UCSD-AML1 (cell line): Measurements from ENCODE around the gene NMNAT1.
"Not testable (repeated sequence)": the region's sequence is repeated elsewhere in the genome, so short reads cannot be mapped to it uniquely, and the experiment has no call there.

Experiments
- DNase-seq: peaks from one replicate; lab custom pipeline; 2025; ENCODE audit not compliant: unreplicated experiment; lab: John Stamatoyannopoulos, UW

Gene NMNAT1

DNA sequence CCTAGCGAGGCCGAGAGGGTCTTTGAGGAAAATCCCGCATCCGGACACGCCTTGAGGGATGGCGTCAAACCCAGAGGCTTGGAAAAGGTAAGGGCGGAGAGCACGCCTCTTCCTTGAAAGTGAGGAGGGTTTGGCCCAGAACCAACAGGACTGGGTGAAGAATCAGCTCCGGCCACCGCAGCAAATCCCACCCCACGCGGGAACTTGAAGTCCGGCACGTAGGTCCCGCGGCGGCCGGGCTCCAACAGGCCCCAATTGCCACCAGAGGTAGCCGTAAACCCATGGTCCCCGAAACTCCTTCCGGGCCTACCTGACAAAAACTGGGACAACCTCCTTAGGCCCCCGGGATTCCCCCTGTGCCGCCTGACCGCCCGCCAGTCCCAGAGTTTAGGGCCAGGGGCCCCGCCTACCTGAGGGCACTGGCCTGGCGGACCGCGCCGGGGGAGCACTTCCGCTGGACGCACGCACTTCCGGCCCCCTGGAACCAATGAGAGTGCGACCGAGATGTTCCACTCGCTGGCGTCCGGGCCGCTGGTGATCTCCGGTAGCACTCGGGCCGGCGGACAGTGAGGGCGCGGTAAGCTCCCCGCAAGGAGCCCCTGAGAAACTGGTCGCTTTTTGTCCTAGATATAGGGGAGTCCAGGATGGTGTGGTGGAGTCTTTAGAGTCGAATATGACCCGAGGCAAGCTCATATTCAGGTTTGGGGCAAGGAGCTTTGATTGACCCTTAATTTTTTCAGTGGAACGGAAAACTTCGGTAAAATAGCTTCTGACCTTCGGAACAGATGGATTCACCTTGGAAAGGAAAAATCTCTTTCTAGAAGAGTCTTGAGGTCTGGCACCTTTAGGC is at the start of gene NMNAT1, which contains the start of gene LZIC:
Gene NMNAT1, plus strand, starts transcription at position 537 of the 850 bp plus-strand sequence. CDS start 28,599 bp downstream, outside the sequence.
Gene LZIC, minus strand, starts transcription at position 453 of the 850 bp plus-strand sequence. CDS start 6,772 bp downstream, outside the sequence.
- peak; percentile 94 for DNase-seq

DNA sequence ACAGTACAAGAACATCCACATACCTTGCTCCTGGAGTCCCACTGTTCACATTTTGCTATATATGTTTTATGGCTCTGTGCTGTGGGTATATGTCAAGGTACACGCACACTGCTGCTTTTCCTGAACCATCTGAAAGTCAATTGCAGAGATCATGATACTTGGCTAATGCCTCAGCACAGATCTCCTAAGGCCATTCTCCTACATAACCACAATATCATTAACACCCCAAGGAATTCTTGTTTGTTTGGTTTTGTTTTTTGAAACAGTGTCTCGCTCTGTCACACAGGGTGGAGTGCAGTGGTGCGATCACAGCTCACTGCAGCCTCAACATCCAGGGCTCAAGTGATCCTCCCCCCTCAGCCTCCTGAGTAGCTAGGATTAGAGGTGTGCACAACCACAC is 49.2 kb upstream of the NMNAT1 start:
- no peak for DNase-seq

DNA sequence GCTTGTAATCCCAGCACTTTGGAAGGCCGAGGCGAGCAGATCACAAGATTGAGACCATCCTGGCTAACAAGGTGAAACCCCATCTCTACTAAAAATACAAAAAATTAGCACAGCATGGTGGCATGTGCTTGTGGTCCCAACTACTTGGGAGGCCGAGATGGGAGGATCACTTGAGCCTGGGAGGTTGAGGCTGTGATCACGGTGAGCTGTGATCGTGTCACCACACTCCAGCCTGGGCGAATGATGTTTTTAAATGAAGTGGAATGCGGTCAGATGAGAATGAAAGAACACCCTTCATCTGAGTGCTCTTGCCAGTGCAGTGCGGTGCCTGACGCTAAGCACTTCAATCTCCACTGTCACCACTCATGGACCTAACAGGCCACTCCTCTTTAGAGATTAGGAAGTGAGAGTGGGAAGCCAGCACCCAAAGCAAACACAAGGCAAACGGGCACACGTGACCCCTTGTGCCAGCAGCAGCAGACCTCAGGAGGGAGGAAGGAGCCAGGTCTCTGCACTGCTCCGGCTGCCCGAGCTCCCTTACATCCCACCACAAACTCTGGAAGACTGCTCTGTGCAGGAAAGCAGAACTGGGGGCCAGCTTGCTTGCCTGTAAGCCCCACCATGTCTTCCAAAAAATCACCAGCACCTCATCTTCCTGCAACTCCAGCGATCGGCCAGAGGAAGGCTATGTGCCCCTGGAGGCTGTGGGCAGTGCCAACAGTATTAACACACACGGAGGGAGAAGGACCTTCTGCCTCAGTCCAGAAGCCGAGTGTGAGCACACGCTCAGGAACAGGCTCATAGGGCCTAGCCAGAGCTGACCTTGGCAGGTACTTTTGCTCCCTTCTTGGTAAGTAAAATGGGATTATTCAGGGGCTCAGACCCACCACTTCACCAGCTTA is 42.9 kb upstream of the NMNAT1 start:
- DNase-seq, result peak; percentile 66

DNA sequence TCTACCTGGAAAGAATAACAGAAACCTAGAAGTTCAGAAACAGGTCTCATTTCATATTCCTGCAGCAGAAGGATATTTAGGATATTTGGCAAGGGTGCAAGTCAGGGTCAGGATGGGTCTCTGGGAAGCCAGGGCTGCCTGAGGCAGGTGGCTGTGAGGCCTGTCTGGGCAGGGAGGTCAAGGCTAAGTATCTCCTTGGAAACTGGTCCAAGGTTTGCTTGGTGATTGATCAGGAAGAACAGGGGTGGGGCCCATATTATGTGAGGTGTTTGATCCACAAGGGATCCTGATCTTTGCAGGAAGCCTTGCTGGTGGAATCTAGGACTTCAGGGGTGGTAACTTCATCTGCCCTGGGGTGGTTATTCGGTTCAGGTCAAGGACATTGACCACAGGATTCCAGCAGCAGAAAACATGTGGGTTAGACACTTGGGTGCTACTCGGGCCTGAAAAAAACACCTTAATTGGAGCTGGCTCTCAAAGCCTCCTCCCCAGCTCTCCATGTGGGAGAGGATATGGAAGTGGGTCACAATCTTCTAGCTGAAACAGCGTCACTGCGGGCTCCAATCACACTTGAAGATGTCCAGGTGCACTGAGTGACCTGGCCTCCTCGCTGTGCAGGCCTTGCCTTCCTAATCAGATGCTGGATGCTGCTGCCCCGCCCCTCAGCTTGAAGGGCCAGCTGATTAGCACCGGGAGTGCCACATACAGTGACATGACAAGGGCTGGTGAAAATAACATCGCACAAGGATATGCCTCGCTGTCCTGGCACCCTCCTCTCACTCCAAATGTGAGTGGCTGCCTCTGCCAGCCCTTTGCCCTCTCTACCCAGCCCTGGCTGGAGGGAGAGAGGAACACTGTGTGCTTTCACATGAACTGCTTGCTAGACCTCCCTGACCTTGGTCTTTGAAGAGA is 41.9 kb upstream of the NMNAT1 start:
- no peak for DNase-seq

DNA sequence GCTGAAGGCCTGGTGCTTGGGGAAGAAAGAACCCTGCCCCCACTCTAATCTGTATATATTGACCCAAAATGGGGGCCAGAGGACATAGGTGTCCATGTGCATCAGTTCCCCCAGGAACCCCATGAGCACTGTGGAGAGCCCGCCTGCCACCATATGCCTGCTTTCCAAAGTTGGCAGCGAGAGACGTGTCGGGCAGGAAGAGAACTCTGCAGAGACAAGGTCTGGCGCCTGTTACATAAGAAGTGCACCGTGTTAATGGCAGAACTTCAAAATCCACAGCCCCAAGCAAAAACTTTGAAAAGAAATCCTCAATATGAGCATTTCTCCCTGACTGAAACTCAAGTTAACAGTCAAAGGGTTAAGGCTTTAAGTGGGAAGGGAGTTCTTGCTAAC is 41.2 kb upstream of the NMNAT1 start:
- DNase-seq, result no peak

DNA sequence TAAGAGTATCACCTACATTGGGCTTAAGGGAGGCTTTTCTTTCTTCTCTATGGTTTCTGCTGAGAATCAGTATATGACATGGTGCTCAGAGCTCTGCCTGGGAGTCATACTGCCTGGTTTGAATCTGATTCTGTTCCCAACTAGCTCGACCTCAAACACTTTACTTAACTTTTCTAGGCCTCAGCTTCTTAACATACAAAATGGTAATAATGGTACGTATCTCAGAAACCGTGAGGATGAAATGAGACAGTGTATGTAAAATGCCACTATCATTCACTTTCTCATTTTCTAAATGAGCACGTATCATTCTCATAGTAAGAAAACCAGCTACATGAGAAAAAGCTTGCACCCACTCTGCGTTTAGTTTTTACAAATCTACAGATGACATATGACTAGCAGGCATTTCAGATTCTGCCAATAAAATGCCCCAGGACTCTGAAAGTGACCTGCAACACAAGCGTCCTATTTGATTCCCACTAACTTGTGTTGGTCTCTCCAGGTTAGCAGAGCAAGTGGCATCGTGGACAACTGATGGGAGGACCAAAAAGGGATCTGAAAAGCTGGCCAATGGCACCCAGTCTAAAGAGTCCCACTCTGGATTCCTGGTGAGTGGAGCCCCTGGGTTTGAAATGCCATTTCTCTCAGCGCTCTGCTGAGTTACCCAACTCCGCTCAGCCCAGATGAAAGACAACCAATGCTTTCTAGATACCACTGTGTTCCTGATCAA is 39.3 kb upstream of the NMNAT1 start:
- DNase-seq, result no peak

DNA sequence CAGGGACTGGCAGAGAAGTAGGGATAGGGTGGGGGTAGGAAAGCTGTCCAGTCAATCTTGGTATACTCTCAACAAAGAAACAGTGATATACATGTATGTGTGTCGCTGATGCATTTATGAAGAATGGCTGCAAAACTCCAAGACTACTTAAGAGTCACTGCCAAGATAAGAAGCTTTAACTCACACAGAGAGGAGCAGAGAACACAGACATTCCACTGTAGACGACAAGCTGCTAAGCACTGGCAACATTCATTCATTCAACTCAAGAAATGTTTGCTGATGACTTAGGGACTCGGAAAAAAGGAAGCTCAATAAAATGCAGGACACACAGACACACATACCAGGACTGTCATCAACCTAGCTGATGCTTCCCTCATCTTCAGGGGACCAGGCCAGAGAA is 38.7 kb upstream of the NMNAT1 start:
- DNase-seq, result no peak

DNA sequence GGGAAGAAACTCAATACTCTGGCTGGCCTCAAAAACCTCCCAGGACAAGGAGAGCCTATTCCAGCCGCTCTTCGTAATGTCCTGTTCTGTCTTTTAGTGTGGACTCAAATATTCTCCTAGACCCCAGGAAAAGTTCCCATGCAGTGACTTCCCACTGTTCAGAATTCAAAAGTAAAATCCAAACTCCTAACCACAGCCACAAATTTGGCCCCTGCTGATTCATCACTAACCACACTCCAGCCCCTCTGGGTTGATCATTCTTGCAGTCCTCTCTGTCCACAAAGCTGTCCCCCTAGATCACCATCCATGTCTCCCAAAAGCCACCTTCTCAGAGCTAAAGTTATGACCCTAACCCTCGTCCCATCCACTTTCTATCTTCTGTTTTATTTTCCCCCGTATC is 38.3 kb upstream of the NMNAT1 start:
- no peak for DNase-seq

DNA sequence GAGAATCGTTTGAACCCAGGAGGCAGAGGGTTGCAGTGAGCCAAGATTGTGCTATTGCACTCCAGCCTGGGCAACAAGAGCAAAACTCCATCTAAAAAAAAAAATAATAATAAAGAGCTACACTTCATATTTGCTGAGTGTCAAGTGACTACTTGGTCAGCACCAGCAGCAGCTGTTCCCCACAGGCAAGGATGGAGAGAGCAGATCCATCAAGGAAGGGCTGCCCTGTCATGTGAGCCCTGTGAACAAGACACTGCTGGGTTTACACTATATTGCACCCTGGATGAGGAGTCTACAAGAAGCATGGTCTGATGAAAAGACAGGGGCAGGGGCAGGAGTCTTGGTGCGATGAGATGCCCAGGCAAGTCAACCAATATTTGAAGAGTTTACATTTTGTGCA is 36.8 kb upstream of the NMNAT1 start:
- no peak for DNase-seq

DNA sequence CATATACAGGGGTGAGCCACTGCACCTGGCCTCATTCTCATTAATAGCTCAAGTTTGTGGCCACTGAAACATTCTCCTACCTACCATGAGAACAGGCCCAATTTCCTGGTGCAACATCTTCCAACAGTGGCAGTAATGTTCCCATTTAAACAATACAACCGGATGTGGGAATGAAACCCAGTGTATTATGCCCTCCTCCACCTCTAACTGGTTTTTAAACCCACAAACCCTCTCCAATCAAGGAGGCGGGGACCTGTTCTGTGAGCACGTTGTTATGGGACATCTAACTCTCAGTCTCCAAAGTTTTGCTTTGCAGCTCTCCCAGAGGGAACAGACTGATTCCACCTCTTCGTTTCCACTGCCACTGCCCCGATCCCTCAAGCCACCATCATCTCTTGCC is 35.8 kb upstream of the NMNAT1 start:
- DNase-seq, result no peak

DNA sequence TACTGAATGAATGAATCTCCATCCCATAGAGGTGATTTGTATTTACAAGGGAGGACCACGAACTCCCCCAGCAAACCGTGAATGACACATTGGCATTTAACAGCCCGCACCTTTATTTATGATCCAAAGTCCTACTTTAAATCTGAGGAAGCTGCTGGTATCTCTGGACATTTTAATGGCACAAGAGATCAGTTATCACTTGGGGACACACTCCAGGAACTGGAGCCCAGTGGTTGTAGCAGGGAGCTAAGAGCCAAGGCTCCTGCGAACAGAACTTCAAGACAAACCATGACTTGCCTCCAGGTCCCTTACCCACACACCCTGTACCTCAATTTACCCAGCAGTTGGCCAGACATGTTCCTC is 34.4 kb upstream of the NMNAT1 start:
- no peak for DNase-seq

DNA sequence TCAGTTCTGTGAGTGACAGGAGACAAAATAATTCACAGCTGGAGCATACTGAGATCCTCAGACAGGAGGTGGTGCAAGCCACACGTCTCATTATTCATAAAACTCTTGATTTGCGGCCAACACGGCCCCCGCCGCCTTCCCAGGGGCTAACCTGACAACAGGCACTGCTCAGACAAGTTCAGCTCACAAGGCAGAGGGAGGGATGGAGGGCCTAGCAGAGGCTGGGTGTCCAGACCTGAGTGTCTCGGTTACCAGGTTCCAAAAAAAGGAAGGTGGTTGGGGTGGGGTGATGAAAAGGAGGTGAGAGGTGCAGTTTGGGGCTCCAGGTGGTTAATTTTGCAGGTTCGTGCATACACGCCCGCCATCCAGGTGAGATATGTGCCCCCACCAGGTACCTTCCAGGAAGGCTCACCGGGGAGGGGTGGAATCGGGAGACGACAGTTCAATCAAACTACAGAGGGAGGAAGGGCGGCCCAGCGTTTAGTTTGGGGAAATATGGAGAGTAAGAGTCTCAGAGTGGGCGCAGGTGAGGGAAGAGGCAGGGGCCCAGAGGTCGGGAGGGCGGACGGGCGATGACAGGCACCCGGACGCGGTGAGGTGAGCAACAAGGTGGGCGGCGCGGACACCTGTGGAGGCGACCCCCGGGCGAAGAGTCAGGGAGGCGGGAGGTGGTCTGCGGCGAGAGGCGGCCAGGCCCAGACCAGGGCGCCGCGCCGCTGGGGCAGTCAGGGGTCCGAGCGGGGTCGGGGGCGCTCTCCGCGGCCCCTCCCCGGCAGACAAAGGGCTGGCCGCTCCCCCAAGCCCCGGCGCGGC is 33.8 kb upstream of the NMNAT1 start:
- no peak for DNase-seq

DNA sequence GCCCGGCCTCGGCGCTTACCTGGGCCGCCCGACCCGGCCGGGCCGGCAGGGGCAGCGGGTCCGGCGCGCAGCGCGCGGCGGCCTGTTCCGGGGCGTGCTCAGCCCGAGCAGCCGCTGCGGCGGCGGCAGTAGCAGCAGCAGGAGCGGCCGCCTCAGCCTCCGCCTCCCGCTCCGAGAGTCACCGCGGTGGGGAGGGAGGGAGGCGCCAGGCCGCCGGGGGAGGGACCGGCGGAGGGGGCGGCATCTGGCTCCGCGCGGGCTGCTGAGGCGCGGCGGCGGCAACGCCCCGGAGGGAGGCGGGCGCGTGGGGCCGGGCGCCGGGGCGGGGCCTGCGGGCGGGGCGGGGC is 33.2 kb upstream of the NMNAT1 start, which contains the start of gene CTNNBIP1:
Gene CTNNBIP1, minus strand, starts transcription at position 194 of the 347 bp plus-strand sequence. CDS start 38,205 bp downstream, outside the sequence.
- no peak for DNase-seq

DNA sequence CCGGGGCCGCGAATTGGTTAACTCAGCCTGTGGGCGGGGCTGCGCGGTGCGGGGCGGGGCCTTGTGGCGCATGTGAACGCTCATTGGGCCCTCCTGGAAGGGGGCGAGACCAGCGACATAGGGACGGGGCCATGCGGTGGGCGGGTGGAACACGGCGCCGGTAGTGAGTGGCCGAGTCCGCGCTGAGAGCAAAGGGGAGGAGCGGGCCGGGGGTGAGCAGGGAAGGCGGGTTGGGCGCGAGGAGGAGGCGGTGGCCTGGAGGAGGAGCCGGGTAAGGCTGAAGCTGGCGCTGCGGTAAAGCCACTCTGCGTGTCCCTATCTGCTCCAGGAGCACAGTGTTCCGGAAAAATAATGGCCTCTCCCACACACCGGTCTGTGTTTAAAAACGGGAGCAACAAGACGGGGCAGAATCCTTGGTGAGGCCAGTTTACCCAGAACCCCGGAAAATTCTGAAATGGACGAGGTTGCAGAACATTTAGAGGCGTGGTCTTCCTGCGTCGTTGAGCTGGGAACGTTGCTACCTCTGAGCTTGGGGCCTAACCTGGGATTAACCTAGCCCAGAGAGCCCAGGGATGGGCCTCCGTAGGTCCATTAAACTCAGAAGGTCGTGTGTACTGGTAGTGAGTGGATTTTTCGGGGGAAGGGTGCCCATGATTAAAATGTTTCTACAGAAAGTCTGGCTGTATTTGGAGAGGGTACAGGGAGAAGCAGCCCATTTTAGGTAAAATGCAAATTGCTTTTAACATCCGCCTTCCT is 32.7 kb upstream of the NMNAT1 start:
- DNase-seq, result peak; percentile 100

DNA sequence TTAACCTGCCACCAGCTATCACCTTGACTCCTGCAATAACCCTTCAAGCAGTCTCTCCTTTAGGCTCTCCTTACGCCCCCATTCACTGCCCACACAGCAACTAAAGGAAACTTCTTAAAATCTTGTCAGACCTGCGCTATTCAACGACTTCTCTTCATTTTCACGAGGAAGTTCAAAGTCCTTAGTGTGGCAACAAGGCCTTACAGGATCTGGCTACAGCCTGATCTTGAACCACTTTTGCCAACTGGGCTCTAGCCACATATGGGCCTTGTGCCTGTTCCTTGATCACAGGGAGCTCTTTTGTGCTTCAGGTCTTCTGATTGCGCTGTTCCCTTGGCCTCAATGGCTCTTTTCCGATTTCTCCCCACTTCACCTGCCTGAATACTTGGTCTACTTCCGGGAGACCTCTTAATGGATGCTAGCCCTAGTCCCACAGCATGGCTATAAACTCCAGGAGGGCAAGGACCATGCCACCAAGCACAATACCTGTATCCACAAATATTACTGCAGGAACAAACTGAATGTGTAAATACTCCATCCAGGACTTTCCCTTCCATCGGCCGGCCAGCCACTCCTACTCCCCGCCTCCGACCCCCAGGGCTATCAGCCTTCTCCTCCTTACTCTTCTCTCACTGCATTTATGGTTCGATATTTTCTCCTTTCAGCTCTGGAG is 30.9 kb upstream of the NMNAT1 start:
- no peak for DNase-seq

DNA sequence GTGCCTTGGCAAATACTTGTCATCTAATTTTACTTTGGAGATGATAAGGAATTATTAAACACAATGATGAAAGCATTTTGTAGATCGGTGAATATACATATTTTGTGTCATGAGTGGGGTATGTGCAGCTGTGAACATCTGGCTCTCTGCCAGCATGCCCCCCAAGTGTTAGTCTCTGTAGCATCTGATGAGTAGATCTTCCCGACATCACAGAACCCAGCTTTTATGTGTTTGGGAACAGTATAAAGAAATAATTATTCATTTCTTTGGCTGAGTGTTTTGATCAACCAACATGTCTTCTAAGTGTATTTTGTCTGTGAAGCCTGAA is 28.7 kb upstream of the NMNAT1 start:
- no peak for DNase-seq

DNA sequence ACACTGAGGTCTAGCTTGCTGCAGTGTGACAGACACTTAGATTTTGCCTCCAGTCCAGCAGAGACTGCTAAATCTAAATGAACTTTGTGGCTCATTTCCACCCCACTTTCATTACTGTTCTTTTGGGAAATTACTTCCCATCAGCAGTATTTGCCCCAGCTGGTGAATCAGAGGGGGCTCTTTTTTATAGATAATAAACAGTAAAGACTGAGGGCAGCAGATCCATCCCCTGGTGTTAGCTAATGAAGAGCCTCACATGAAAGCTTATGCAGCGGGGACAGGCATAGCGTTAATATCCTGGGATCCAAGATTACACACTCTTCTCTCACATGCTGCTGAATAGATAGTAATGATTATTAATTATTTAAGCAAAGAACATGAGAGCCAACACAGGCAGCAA is 26.8 kb upstream of the NMNAT1 start:
- DNase-seq, result no peak

DNA sequence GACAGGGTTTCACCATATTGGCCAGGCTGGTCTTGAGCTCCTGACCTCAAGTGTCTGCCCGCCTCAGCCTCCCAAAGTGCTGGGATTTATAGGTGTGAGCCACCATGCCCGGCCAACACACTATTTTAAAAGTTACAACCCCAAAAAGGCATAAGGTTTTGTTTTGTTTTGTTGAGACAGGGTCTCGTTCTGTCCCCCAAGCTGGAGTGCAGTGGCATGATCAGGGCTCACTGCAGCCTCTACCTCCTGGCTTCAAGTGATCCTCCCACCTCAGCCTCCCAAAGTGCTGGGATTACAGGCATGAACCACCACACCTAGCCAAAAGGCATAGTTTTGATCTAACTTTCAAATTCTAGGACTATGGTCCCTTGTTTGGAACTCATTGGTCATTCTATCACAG is 25.8 kb upstream of the NMNAT1 start:
- DNase-seq, result not testable (repeated sequence)
